ENCODE measurements around the gene TUBA8. TPM values are rescaled to one million over a fixed set of nuclear protein-coding genes. Genes with fewer than 3 reads are reported as not detected.
"Not testable (repeated sequence)": the region's sequence is repeated elsewhere in the genome, so short reads cannot be mapped to it uniquely, and the experiment has no call there.

TUBA8 gene
- total and polyA plus RNA-seq, 8 donors: 3.1 to 4.1 (median 3.5) TPM; not detected in 5

- intact Hi-C loops (cut with DNase I; ENCODE audit: low total_unique reads): no loop called here
- no peaks in the 10 kb centered on the region for H3K27me3 ChIP-seq
- TF ChIP-seq POLR2A (IDR thresholded peaks at IDR 0.05) (no peak), POLR2AphosphoS5 (IDR thresholded peaks at IDR 0.05) (no peak), CTCF (IDR thresholded peaks at IDR 0.05) (no peak), EP300 (IDR thresholded peaks at IDR 0.05) (no peak)
- H3K9me3 ChIP-seq: no peaks in the 10 kb centered on the region
- peaks cover 0 to under 1% (median under 1%) of the 10 kb centered on the region in 4 donors for H3K36me3 ChIP-seq
- WGBS, 5 donors: 78 to 83% (median 83%) methylated on average over 8 of the region's 8 CpGs
- no peak for DNase-seq
- H3K27ac ChIP-seq: peak overlapping the region in 3 of 5 donors; percentile 38 to 56 (median 51)
- H3K4me3 ChIP-seq: no peak overlapping the region
- peaks cover 13 to 45% (median 22%) of the 10 kb centered on the region in 4 donors for H3K4me1 ChIP-seq
Observed at GRCh38 chr22:18152519-18152918, 41.9 kb downstream of the TUBA8 start.

- Histone ChIP-seq H3K27me3 (no peaks in the 10 kb centered on the region), H3K4me1 (peaks cover 6 to 26% (median 18%) of the 10 kb centered on the region in 4 donors), H3K9me3 (no peaks in the 10 kb centered on the region), H3K4me3 (no peak overlapping the region), H3K36me3 (peaks cover 0 to 17% (median 7%) of the 10 kb centered on the region in 4 donors), H3K27ac (no peak overlapping the region)
- 96 to 99% (median 96%) methylated on average over 2 to 8 of the region's 8 CpGs for WGBS, 5 donors
- TF ChIP-seq POLR2A (IDR thresholded peaks at IDR 0.05) (no peak), EP300 (IDR thresholded peaks at IDR 0.05) (no peak), POLR2AphosphoS5 (IDR thresholded peaks at IDR 0.05) (no peak), CTCF (IDR thresholded peaks at IDR 0.05) (no peak)
- intact Hi-C loops (cut with DNase I; ENCODE audit: low total_unique reads): no loop called here
- no peak for DNase-seq
Observed at GRCh38 chr22:18154821-18155390, 44.3 kb downstream of the TUBA8 start.

GRCh38 chr22:18155546-18155945, 44.9 kb downstream of the TUBA8 start:
- H3K27ac ChIP-seq; H3K9me3 ChIP-seq; H3K27me3 ChIP-seq; DNase-seq; H3K4me3 ChIP-seq; intact Hi-C loops (cut with DNase I; ENCODE audit: low total_unique reads): not testable (repeated sequence)
- WGBS, 5 donors: 94 to 99% (median 94%) methylated on average over 13 to 34 of the region's 34 CpGs
- H3K4me1 ChIP-seq: peaks cover 6 to 22% (median 14%) of the 10 kb centered on the region in 4 donors
- H3K36me3 ChIP-seq: peaks cover 0 to 22% (median 7%) of the 10 kb centered on the region in 4 donors

- intact Hi-C loops (cut with DNase I; ENCODE audit: low total_unique reads): no loop called here
- Histone ChIP-seq H3K9me3 (no peaks in the 10 kb centered on the region), H3K36me3 (peaks cover 0 to 22% (median 7%) of the 10 kb centered on the region in 4 donors), H3K27ac (peak overlapping the region; percentile 18 to 69 (median 50)), H3K4me3 (no peak overlapping the region), H3K4me1 (peaks cover 2 to 11% (median 7%) of the 10 kb centered on the region in 4 donors), H3K27me3 (no peaks in the 10 kb centered on the region)
- 48 to 60% (median 58%) methylated on average over 23 to 24 of the region's 24 CpGs for WGBS, 5 donors
- peak; percentile 56 to 89 for DNase-seq
- TF ChIP-seq EP300 (IDR thresholded peaks at IDR 0.05) (no peak), CTCF (IDR thresholded peaks at IDR 0.05) (peak in 5 of 7 experiments; percentile 15 to 57 (median 50)), POLR2AphosphoS5 (IDR thresholded peaks at IDR 0.05) (peak in 1 of 3 donors; percentile 61), POLR2A (IDR thresholded peaks at IDR 0.05) (no peak)
Observed at GRCh38 chr22:18156878-18157713, 46.5 kb downstream of the TUBA8 start.
